ENCODE results near the gene POC1B. TPM values are rescaled to one million over a fixed set of nuclear protein-coding genes. Genes with fewer than 3 reads are reported as not detected.
A peak's percentile ranks its signal among the peaks of the same experiment; 100 is the strongest.

POC1B gene
- total RNA-seq, 1 donor = 19.3 TPM

- H3K4me3 ChIP-seq (ENCODE audit: low read depth, low read length) = no peak overlapping the region
- TF ChIP-seq CTCF (IDR thresholded peaks at IDR 0.05; ENCODE audit: insufficient read depth, low read length) = no peak
- peak; percentile 80 for DNase-seq (ENCODE audit: low read depth)
Measured at GRCh38 chr12:89450907-89451306, 74.9 kb downstream of the POC1B start.

GRCh38 chr12:89448951-89449371, 76.9 kb downstream of the POC1B start:
- DNase-seq (ENCODE audit: low read depth) = no peak
- no peak overlapping the region for H3K4me3 ChIP-seq (ENCODE audit: low read depth, low read length)
- TF ChIP-seq CTCF (IDR thresholded peaks at IDR 0.05; ENCODE audit: insufficient read depth, low read length) = no peak

- DNase-seq (ENCODE audit: low read depth) = no peak
- TF ChIP-seq CTCF (IDR thresholded peaks at IDR 0.05; ENCODE audit: insufficient read depth, low read length) = no peak
- H3K4me3 ChIP-seq (ENCODE audit: low read depth, low read length) = no peak overlapping the region
Measured at GRCh38 chr12:89448526-89448925, 77.3 kb downstream of the POC1B start.

GRCh38 chr12:89439941-89440340, 85.9 kb downstream of the POC1B start:
- DNase-seq (ENCODE audit: low read depth) = peak; percentile 30
- TF ChIP-seq CTCF (IDR thresholded peaks at IDR 0.05; ENCODE audit: insufficient read depth, low read length) = no peak
- H3K4me3 ChIP-seq (ENCODE audit: low read depth, low read length) = no peak overlapping the region

- DNase-seq (ENCODE audit: low read depth) = no peak
Measured at GRCh38 chr12:89437231-89437630, 88.6 kb downstream of the POC1B start.

GRCh38 chr12:89436062-89436461, 89.8 kb downstream of the POC1B start:
- no peak for DNase-seq (ENCODE audit: low read depth)
- TF ChIP-seq CTCF (IDR thresholded peaks at IDR 0.05; ENCODE audit: insufficient read depth, low read length) = no peak
- no peak overlapping the region for H3K4me3 ChIP-seq (ENCODE audit: low read depth, low read length)

More at GRCh38 chr12:89437231-89437630, 88.6 kb downstream of the POC1B start:
- no peak for TF ChIP-seq CTCF (IDR thresholded peaks at IDR 0.05; ENCODE audit: insufficient read depth, low read length)
- no peak overlapping the region for H3K4me3 ChIP-seq (ENCODE audit: low read depth, low read length)

- TF ChIP-seq CTCF (IDR thresholded peaks at IDR 0.05; ENCODE audit: insufficient read depth, low read length) = no peak
- no peak overlapping the region for H3K4me3 ChIP-seq (ENCODE audit: low read depth, low read length)
- peak; percentile 27 for DNase-seq (ENCODE audit: low read depth)
Measured at GRCh38 chr12:89433634-89434033, 92.2 kb downstream of the POC1B start.

Data from fibroblast of the aortic adventitia (primary cell).